HG02943 (cell line): ENCODE data around the gene DTNB.

Experiments used
- ATAC-seq: cut with Tn5 transposase; IDR thresholded peaks from one replicate; pipeline ENCODE4 v1.9.1; 2021; ENCODE audit warnings: mild to moderate bottlenecking, low read depth, moderate library complexity; ENCODE audit not compliant: unreplicated experiment

DTNB gene

GRCh38 chr2:25512707-25513106, 160.7 kb downstream of the DTNB start:
- no peak for ATAC-seq

GRCh38 chr2:25506226-25506625, 167.2 kb downstream of the DTNB start:
- no peak for ATAC-seq

DNA sequence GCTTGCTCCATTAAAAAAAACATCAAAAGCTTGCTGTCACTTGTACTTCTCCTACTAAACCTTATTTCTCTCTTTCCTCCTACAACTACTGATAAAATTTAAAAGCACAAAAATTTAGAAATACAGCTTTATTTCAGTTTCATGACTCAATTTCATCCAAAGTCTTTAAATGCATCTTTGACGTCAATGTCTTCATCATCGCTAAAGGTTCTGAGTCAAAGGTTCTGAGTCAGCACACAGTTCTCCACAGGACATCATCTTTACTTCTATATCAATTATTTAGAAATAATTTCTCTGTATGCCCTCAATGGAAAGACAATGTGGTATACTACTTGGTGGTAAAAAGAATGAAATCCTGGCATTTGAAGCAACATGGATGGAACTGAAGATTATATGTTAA, 167.8 kb downstream of the DTNB start:
- ATAC-seq = no peak

- no peak for ATAC-seq
Measured at GRCh38 chr2:25505182-25505581, 168.2 kb downstream of the DTNB start.

DNA sequence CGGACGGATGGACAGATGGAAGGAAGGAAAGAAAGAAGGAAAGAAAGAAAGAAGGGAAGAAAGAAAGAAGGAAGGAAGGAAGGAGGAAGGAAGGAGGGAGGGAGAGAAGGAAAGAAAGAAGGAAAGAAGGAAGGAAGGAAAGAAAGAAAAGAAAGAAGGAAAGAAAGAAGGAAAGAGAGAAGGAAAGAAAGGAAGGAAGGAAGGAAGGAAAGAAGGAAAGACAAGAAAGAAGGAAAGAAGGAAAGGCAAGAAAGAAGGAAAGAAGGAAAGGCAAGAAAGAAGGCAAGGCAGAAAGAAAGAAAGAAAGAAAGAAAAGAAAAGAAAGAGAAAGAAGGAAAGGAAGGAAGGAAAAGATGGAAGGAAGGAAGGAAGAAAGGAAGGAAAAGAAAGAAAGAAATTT, 169.1 kb downstream of the DTNB start:
- no peak for ATAC-seq

GRCh38 chr2:25499157-25499556, 174.2 kb downstream of the DTNB start:
- no peak for ATAC-seq

DNA sequence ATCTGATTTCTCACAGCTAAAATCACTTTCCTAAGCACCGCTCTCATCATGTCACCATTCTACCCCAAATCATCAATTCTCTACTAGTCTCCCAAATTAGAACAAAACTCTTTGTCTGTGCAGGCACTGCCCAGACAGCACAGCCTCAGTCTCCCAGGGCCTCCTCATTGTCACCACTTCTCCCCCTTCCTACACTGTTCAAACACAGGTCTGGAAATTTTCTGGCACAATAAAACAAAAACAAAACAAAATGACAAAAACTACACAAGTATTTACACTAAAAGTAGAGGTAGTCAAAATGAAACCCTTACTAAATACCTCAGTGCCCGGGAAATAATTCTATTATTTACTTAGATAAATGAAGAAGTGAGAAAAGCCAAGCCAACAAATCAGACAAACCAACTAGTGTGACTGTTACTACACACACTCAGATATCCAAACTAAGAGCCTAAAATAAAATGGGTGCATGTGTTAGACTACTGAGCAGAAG, 175.4 kb downstream of the DTNB start:
- ATAC-seq = no peak

DNA sequence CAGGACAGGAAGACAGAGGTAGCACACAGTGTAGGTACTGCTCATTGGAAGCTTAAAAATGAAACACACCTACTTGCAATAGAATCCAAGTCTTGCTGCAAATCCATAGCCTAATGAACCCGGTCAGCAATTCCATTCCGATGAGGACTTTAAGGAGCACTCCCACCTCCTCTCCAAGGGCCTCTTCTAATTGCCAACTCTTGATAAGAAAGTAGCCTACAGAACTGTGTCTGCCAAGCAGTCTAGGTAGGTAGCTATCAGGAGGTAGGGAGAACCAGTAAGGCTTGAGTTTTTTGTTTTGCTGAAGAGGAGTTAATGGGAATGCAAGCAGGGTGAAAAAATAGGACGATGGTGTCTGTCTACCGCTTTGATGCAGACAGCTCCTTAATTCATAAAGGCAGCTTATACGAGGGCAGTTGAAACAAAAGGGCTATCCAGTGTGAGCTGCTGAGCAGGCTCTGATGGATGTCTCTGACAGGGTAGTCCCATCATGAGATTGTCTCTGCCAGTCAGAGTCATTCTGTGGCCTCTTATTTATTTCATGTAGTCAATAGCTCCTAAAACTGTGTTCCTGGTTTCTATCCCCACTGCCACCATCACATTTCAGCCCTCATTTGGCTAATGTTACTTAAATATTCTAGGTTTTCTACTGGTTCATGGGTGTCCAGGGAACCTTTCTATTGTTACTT, 176.0 kb downstream of the DTNB start:
- ATAC-seq = no peak

GRCh38 chr2:25494616-25495015, 178.8 kb downstream of the DTNB start:
- ATAC-seq = no peak

DNA sequence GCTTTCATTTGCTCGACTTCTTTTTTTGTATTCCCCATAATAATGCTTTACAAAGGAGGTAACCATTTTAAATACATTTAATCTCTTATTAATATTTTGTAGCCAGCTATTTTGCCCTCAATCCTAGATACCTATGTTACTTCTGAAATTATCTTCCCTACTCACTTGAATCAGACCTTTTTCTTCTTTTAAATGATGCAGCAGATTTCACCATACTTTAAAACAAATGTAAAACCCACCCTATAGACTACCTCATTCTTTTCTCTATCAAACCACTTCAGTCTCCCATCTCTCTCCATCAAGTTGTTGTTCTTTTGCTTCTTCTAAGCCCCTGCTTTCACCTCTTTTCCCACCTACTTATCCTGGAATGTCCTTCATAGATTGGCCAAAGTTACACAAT, 180.2 kb downstream of the DTNB start:
- no peak for ATAC-seq

- ATAC-seq = no peak
Measured at GRCh38 chr2:25492726-25493125, 180.7 kb downstream of the DTNB start.

DNA sequence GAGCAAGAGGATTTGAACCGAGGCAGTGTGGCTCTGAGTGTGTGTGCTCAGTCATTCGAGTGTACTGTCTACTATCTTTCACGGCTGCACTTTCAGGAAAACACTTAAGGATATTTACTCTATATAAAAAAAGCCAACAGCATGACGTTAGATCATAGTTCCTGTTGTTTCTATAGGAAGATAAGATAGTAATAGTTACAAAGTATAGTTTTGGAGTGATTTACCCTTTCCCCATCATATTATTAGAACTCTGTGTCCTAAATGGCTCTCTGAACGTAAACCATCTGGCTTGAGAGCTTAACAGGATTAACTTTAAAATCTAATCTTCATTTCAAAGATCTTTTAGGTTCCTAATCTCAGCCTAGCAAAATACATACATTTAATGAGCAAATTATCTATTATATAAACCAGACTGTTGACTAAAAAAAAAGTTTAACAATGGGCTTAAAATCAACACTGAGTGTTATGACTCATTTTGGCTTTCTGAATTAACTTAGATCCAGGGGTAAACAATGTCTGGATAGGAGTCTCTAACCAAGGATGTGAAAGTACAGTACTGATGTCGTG, 181.3 kb downstream of the DTNB start:
- no peak for ATAC-seq

DNA sequence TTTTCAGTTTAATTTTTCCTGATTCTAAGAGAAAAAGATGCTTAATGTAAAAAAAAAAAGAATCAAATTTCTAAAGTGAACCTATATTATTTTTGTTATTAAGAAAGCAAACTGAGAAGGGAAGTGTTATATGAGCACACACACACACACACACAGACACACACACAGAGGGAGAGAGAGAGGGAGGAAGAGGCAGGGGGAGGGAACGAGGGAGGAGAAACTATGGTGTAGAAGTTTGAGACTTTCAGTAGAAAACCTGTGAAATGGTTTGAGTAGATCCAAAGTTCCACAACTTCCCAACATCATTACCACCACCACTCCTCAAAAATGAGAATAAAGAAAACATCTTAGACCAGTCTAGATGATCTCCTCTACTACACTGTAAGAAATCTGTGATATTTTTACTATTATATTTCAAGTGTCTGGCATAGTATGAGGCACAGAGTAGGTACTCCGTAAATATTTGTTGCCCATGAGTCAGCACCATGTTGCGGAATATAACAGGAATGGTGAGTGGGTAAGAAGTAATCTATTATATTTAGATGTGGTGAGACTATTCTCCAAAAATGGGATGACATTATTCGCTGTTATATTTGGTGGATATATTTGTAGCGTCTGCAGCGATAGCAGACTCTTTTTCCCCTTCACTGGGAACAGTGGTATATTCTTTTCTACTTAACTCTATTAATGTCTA, 182.2 kb downstream of the DTNB start:
- no peak for ATAC-seq

DNA sequence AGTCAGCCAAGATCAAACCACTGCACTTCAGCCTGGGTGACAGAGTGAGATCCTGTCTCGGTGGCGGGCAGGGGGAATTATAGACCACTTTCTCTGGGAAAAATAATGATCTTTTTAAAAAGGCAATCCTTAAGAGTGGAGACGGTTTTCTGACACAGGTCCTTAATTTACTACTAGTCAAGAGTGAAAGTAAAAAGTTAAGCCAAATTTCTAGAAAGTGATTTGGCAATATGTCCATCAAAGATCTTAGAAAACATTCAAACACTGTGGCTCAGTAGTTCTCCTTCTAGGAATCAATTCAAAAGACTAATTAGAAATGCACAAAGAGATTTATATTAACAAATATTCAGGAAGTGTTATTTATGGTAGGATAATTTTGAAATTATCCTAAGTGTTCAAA, 183.2 kb downstream of the DTNB start:
- ATAC-seq = no peak

DNA sequence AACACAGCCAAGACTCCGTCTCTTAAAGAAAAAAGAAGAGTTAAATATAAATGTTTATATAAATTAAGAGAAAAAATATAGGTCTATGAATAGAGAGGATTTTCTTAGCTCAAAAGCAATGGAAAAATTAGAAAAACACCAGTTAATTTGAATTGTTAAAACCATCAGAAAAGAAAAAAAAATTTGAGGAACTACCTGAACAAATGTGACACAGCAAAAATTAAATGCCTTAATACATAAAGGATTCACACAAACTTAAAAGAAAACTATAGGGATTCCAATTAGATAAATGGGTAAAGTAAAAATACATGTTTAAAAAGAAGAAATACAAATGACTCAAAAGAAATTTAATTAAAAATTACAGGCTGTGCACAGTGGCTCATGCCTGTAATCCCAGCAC, 183.7 kb downstream of the DTNB start:
- ATAC-seq = no peak

- no peak for ATAC-seq
Measured at GRCh38 chr2:25483607-25484266, 189.6 kb downstream of the DTNB start.

DNA sequence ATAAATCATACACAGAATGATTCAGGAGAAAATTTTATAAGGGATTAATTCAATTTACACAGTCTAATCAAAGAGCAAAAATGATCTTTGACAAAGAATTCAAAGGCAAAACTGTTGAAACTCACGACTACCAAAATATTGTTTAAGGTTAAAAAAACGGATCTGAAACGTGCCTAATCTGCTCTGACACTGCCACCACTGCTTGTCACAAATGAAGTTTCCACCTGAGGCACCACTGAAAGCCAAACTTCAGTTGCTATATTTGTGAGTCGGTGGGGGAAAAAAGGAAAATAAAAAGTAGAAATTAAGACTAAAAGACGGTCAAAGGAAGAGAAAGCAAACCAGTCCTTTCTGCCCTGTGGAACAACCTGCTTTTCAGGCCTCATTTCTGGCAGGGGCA, 191.0 kb downstream of the DTNB start:
- ATAC-seq = no peak

GRCh38 chr2:25481381-25482300, 191.7 kb downstream of the DTNB start:
- no peak for ATAC-seq

GRCh38 chr2:25480561-25480960, 192.8 kb downstream of the DTNB start:
- ATAC-seq = no peak

GRCh38 chr2:25479761-25480160, 193.6 kb downstream of the DTNB start:
- ATAC-seq = no peak
